ENCODE data around the gene CENPX. TPM values are rescaled to one million over a fixed set of nuclear protein-coding genes. Genes with fewer than 3 reads are reported as not detected.

The CENPX gene
- total and polyA plus RNA-seq, 2 of the 13 experiments (the other 11 are each of a cell fraction or from before 2014, with no cell fraction given): 92.7 to 170 TPM

- TF ChIP-seq GABPB1 (CRISPR knock-in tag; IDR thresholded peaks at IDR 0.05): 0 out of 2 replicates have a peak, but pooled peaks have one; percentile 20
- no peak for TF ChIP-seq EED (CRISPR knock-in tag; IDR thresholded peaks at IDR 0.05)
- no peak for TF ChIP-seq RXRB (CRISPR knock-in tag; IDR thresholded peaks at IDR 0.05; ENCODE audit: borderline replicate concordance)
- no peak for TF ChIP-seq ZNF770 (CRISPR knock-in tag; IDR thresholded peaks at IDR 0.05)
These were observed 16.0 kb downstream of the CENPX start (continued) for GRCh38 chr17:82006468-82007227.

DNA sequence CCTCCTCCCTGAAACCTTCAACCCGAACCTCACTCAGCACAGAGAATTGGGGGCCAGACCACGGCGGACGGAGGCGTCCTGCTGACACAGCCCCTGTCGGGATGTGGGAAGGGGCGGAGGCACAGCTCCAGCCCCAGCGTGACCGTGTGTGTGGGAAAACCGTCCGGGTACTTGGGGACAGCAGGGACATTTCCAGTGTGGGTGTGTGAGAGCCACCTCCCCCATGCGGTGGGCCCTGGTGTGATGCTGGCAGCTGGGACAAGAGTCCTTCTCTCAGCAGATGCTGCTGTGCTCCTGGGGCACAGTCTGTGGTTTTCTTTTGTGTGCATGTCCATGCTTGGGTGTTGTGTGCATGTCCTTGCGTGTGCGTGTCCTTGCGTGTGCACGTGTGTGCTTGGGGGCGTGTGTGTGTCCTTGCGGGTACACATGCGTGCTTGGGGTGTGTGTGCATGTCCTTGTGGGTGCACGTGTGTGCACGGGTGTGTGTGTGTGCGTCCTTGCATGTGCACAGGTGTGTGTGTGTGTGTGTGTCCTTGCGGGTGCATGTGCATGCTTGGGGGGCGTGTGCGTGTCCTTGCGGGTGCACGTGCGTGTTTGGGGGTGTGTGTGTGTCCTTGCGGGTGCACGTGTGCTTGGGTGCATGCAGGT is 16.9 kb downstream of the CENPX start:
- Histone ChIP-seq H3K9ac (ENCODE audit: insufficient read depth, low read depth, low read length) (no peak overlapping the region), H3K4me2 (ENCODE audit: low read depth, low read length) (no peak overlapping the region), H4K20me1 (ENCODE audit: insufficient read depth, low read length) (no peaks in the 10 kb centered on the region), H3K79me2 (ENCODE audit: insufficient read depth, low read length) (peaks cover 52% of the 10 kb centered on the region), H3K4me1 (ENCODE audit: insufficient read depth, low read length) (peaks cover 74% of the 10 kb centered on the region), H2AFZ (ENCODE audit: low read length) (no peak overlapping the region), H3K4me3 (replicated peaks in 1 of 3; ENCODE audit: insufficient read depth in 1 of 3, low read depth in 2 of 3, low read length in 3 of 3) (no peak overlapping the region), H3K27ac (ENCODE audit: extremely low read length, insufficient read depth, low read length) (peak overlapping the region; percentile 95), H3K36me3 (replicated peaks in 1 of 2; ENCODE audit: control insufficient read depth in 1 of 2, insufficient read depth in 2 of 2, low read length in 2 of 2) (peaks cover 28 to 40% of the 10 kb centered on the region in 2 experiments), H3K9me3 (ENCODE audit: low read length) (no peaks in the 10 kb centered on the region), H3K27me3 (ENCODE audit: control insufficient read depth in 1 of 2, insufficient read depth in 2 of 2, low read length in 2 of 2) (no peaks in the 10 kb centered on the region)
- 97% methylated on average over 30 of the region's 30 CpGs for WGBS (ENCODE audit: low lambda C conversion rate)
- ChIA-PET CTCF (ENCODE audit: low intra/inter-chr PET ratio, low total read pairs) (no interaction called here), POLR2A (interaction anchor here (4.7 to 16.1 kb wide), 3 partner anchors 12 to 45 kb away, joined by 72 to 470 read pairs (median 135); partner anchors contain the start of genes CENPX, LRRC45 and NOTUM)
- in situ Hi-C loops (cut with HindIII; ENCODE audit: extremely low pct_ligation_motif_present, low pct_unique_long_range_greater_than_20kb): no loop called here
- BruUV-seq (replicated peaks): no TSS peak
- ATAC-seq (no peak), FAIRE-seq (no peak), DNase-seq (ENCODE audit: low spot score) (no peak)
- intact Hi-C loops (cut with micrococcal nuclease; ENCODE audit: unreplicated experiment): no loop called here
- TF ChIP-seq ZNF501 (CRISPR knock-in tag; IDR thresholded peaks at IDR 0.05) (no peak), ZNF878 (CRISPR knock-in tag; IDR thresholded peaks at IDR 0.05) (no peak), MXI1 (IDR thresholded peaks at IDR 0.05; ENCODE audit: borderline replicate concordance, low read depth, low read length) (no peak), SNAPC2 (CRISPR knock-in tag; IDR thresholded peaks at IDR 0.05) (no peak), RBFOX2 (IDR thresholded peaks at IDR 0.05; ENCODE audit: low read depth, low read length) (peak; percentile 77), MAFF (IDR thresholded peaks at IDR 0.05; ENCODE audit: low read depth, low read length) (no peak), ZC3H13 (CRISPR knock-in tag; IDR thresholded peaks at IDR 0.05) (peak; percentile 52; the same call in 1 of the 2 replicates), ZNF530 (CRISPR knock-in tag; IDR thresholded peaks at IDR 0.05; ENCODE audit: low read depth) (no peak), NRL (CRISPR knock-in tag; IDR thresholded peaks at IDR 0.05; ENCODE audit: borderline replicate concordance) (no peak), NR2F1 (CRISPR knock-in tag; IDR thresholded peaks at IDR 0.05) (no peak), ARNTL (CRISPR knock-in tag; IDR thresholded peaks at IDR 0.05) (no peak)
- TF ChIP-seq, protein P1, sequence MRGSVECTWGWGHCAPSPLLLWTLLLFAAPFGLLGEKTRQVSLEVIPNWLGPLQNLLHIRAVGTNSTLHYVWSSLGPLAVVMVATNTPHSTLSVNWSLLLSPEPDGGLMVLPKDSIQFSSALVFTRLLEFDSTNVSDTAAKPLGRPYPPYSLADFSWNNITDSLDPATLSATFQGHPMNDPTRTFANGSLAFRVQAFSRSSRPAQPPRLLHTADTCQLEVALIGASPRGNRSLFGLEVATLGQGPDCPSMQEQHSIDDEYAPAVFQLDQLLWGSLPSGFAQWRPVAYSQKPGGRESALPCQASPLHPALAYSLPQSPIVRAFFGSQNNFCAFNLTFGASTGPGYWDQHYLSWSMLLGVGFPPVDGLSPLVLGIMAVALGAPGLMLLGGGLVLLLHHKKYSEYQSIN (CRISPR knock-in tag; IDR thresholded peaks at IDR 0.05; ENCODE audit: borderline replicate concordance): no peak

All from HepG2 (cell line).